Right lobe of liver (tissue), 6 donors: ENCODE data around the gene AKAP7. TPM values are rescaled to one million over a fixed set of nuclear protein-coding genes. Genes with fewer than 3 reads are reported as not detected.
A peak's percentile ranks its signal among the peaks of the same experiment; 100 is the strongest.
"Not testable (repeated sequence)": the region's sequence is repeated elsewhere in the genome, so short reads cannot be mapped to it uniquely, and the experiment has no call there.

Experiments used
- ATAC-seq, 4 donors: fragments of 200-7000 bp; cut with Tn5 transposase; one replicate each; pipeline ENCODE4 v1.9.1; 2020; ENCODE audit warnings: mild to moderate bottlenecking in 4 of 4, moderate library complexity in 4 of 4
- DNase-seq, 3 donors: peaks; one replicate each; pipeline ENCODE4 v3.0.0-alpha.2; 2020
- H3K27ac ChIP-seq, 3 donors: fragments of 200-600 bp; one replicate each; pipeline ENCODE4 v1.8.0; 2022
- H3K27me3 ChIP-seq, 2 donors: fragments of 200-600 bp; one replicate each; pipeline ENCODE4 v1.8.0; 2022
- H3K36me3 ChIP-seq, 4 donors: fragments of 200-600 bp; sonication (generic) in 1 of 4; one replicate each; pipeline versions ENCODE4 v1.5.1 to v1.8.0; 2017 to 2022; ENCODE audit warnings: control low read depth in 1 of 4
- H3K4me1 ChIP-seq, 4 donors: fragments of 200-600 bp; sonication (generic) in 1 of 4; one replicate each; pipeline versions ENCODE4 v1.5.1 to v1.8.0; 2017 to 2022; ENCODE audit warnings: control low read depth in 1 of 4
- H3K4me3 ChIP-seq, 3 donors: fragments of 200-600 bp; one replicate each; pipeline ENCODE4 v1.8.0; 2022
- H3K9me3 ChIP-seq, 4 donors: fragments of 200-600 bp; sonication (generic) in 1 of 4; one replicate each; pipeline versions ENCODE4 v1.5.1 to v1.8.0; 2017 to 2022; ENCODE audit warnings: control low read depth in 1 of 4
- CTCF ChIP-seq, 4 donors: fragments of 200-600 bp in 3 of 4; fragments of 450-650 bp in 1 of 4; IDR thresholded peaks; one replicate each; pipeline versions ENCODE4 v1.5.1 to v1.8.0; 2016 to 2022; ENCODE audit warnings: antibody characterized with exemption in 4 of 4, mild to moderate bottlenecking in 2 of 4
- POLR2A ChIP-seq: fragments of 450-650 bp; IDR thresholded peaks from one replicate; pipeline ENCODE4 v1.6.1; 2017; ENCODE audit warnings: antibody characterized with exemption, mild to moderate bottlenecking
- WGBS: methylation state at CpG from one replicate; pipeline ENCODE4 v1.1.6; 2018; ENCODE audit warnings: low coverage, low lambda C conversion rate; ENCODE audit not compliant: insufficient coverage; ENCODE audit errors: missing lambda C conversion rate; 5-methylcytosine and 5-hydroxymethylcytosine counted together
- intact Hi-C, 2 donors: fragments of 100-400 bp; cut with DNase I; formaldehyde crosslinking; loops; one replicate each; pipeline versions ENCODE4 v1.11.2 to v1.14.1; 2022
- total RNA-seq, 6 experiments: library from RNA; depleted of rRNA in 2 of 6; stranded (reverse); fragments of >200 nt in 2 of 6; fragmentation: NEBNext Ultra II Directional in 3 of 6; extraction: Animal tissue kit (Norgen Biotek cat#: 25700) in 3 of 6; gene quantifications; one replicate each; pipeline versions ENCODE4 v1.1.0 to v1.2.4, GENCODE V29; 2016 to 2023
- donor health status: DM: no; HTN: yes; CAD: no.
- donor health status: DM: no; HTN: no; CAD: no.
- donor health status: DM: no; HTN: no; CAD: no.
- donor health status: DM: no; HTN: yes; CAD: no.
- donor health status: DM: no; HTN: yes; CAD: no.

The AKAP7 gene
- total RNA-seq, 6 experiments from 2014 or later: 8.6 to 16.3 (median 12.6) TPM

GRCh38 chr6:131257104-131257503, 121.8 kb downstream of the AKAP7 start:
- no peaks in the 10 kb centered on the region for H3K4me1 ChIP-seq
- H3K4me3 ChIP-seq: no peak overlapping the region
- 93% methylated on average over 2 of the region's 2 CpGs for WGBS
- intact Hi-C loops: no loop called here
- DNase-seq (no peak), ATAC-seq (no peak)
- TF ChIP-seq POLR2A: no peak
- no peak for TF ChIP-seq CTCF (IDR thresholded peaks at IDR 0.05)
- no peaks in the 10 kb centered on the region for H3K36me3 ChIP-seq
- H3K27ac ChIP-seq: no peak overlapping the region
- H3K27me3 ChIP-seq: no peaks in the 10 kb centered on the region
- no peaks in the 10 kb centered on the region for H3K9me3 ChIP-seq

- no peaks in the 10 kb centered on the region for H3K27me3 ChIP-seq
- ATAC-seq (no peak), DNase-seq (no peak)
- H3K27ac ChIP-seq: no peak overlapping the region
- H3K4me3 ChIP-seq: no peak overlapping the region
- no peaks in the 10 kb centered on the region for H3K4me1 ChIP-seq
- no peak for TF ChIP-seq CTCF (IDR thresholded peaks at IDR 0.05)
- TF ChIP-seq POLR2A: no peak
- intact Hi-C loops: no loop called here
- H3K9me3 ChIP-seq: no peaks in the 10 kb centered on the region
- WGBS: 75% methylated on average over 2 of the region's 2 CpGs
- H3K36me3 ChIP-seq: no peaks in the 10 kb centered on the region
Measured at GRCh38 chr6:131258010-131258652, 122.9 kb downstream of the AKAP7 start.

- Histone ChIP-seq H3K27me3 (no peaks in the 10 kb centered on the region), H3K4me1 (no peaks in the 10 kb centered on the region), H3K36me3 (no peaks in the 10 kb centered on the region), H3K27ac (no peak overlapping the region), H3K4me3 (no peak overlapping the region), H3K9me3 (no peaks in the 10 kb centered on the region)
- DNase-seq: no peak
- intact Hi-C loops: no loop called here
- ATAC-seq: peak in 1 of 4 donors; percentile 77
- TF ChIP-seq CTCF (IDR thresholded peaks at IDR 0.05): no peak
- 65% methylated on average over 4 of the region's 4 CpGs for WGBS
Measured at GRCh38 chr6:131258816-131259476, 123.7 kb downstream of the AKAP7 start.

- H3K4me1 ChIP-seq, ATAC-seq, H3K4me3 ChIP-seq, H3K27me3 ChIP-seq, H3K27ac ChIP-seq, H3K36me3 ChIP-seq, intact Hi-C loops, H3K9me3 ChIP-seq, DNase-seq: not testable (repeated sequence)
- WGBS: 84% methylated on average over 6 of the region's 6 CpGs
Measured at GRCh38 chr6:131260960-131261359, 125.7 kb downstream of the AKAP7 start.

- WGBS: 92% methylated on average over 2 of the region's 3 CpGs
- Histone ChIP-seq H3K4me1 (no peaks in the 10 kb centered on the region), H3K9me3 (no peaks in the 10 kb centered on the region), H3K27ac (no peak overlapping the region), H3K4me3 (no peak overlapping the region), H3K27me3 (no peaks in the 10 kb centered on the region), H3K36me3 (no peaks in the 10 kb centered on the region)
- DNase-seq (no peak), ATAC-seq (peak in 2 of 4 donors; percentile 32 to 35)
- TF ChIP-seq CTCF (IDR thresholded peaks at IDR 0.05): peak in 1 of 4 donors; percentile 13
- no peak for TF ChIP-seq POLR2A
- intact Hi-C loops: no loop called here
Measured at GRCh38 chr6:131262060-131262459, 126.8 kb downstream of the AKAP7 start.
